CD4-positive, CD25-positive, alpha-beta regulatory T cell (primary cell): Measurements from ENCODE around the gene PTPRG. TPM values are rescaled to one million over a fixed set of nuclear protein-coding genes. Genes with fewer than 3 reads are reported as not detected.

Source experiments
- ATAC-seq, 2 donors: fragments of 150-1000 bp; cut with Tn5 transposase; one replicate each; pipeline ENCODE4 v1.10.0; 2021; ENCODE audit warnings: low read depth in 2 of 2, moderate number of reproducible peaks in 2 of 2, moderate library complexity in 1 of 2
- DNase-seq, 3 donors: peaks; one replicate each; pipeline versions ENCODE4 v3.0.0 to v3.0.0-alpha.2; 2012 to 2022; ENCODE audit warnings: mixed read lengths in 1 of 3
- H3K27ac ChIP-seq: one replicate; pipeline ENCODE4 v1.7.0; 2013; ENCODE audit warnings: mild to moderate bottlenecking, low read length; ENCODE audit not compliant: insufficient read depth, poor library complexity, severe bottlenecking
- H3K27me3 ChIP-seq: one replicate; pipeline ENCODE4 v1.7.0; 2013; ENCODE audit warnings: low read length; ENCODE audit not compliant: control insufficient read depth, insufficient read depth
- H3K36me3 ChIP-seq: one replicate; pipeline ENCODE4 v1.7.0; 2013; ENCODE audit warnings: mild to moderate bottlenecking, low read length, moderate library complexity; ENCODE audit not compliant: control insufficient read depth, insufficient read depth
- H3K4me1 ChIP-seq: 2 replicates; pipeline ENCODE4 v1.7.0; 2013; ENCODE audit warnings: mild to moderate bottlenecking, low read length; ENCODE audit not compliant: insufficient read depth, control insufficient read depth, poor library complexity, severe bottlenecking
- H3K4me3 ChIP-seq: one replicate; pipeline ENCODE4 v1.7.0; 2013; ENCODE audit warnings: low read depth, mild to moderate bottlenecking, low read length, moderate library complexity
- H3K9me3 ChIP-seq, 2 experiments: 1 replicate in 1 of 2; 2 replicates in 1 of 2; pipeline ENCODE4 v1.7.0; 2013; ENCODE audit warnings: low read length in 2 of 2, mild to moderate bottlenecking in 1 of 2, moderate library complexity in 1 of 2; ENCODE audit not compliant: control insufficient read depth in 2 of 2
- H3K27ac Mint-ChIP-seq, 3 donors: one replicate each; pipeline ENCODE4 v1.8.0; 2020 to 2022; ENCODE audit warnings: mild to moderate bottlenecking in 3 of 3, mixed read lengths in 3 of 3, moderate library complexity in 2 of 3
- H3K27me3 Mint-ChIP-seq: one replicate; pipeline ENCODE4 v1.8.0; 2022; ENCODE audit warnings: mild to moderate bottlenecking, mixed read lengths
- H3K36me3 Mint-ChIP-seq: one replicate; pipeline ENCODE4 v1.8.0; 2020; ENCODE audit warnings: mixed read lengths
- H3K4me1 Mint-ChIP-seq, 4 donors: one replicate each; pipeline ENCODE4 v1.8.0; 2020 to 2022; ENCODE audit warnings: mixed read lengths in 4 of 4, mild to moderate bottlenecking in 1 of 4
- H3K4me3 Mint-ChIP-seq, 4 donors: one replicate each; pipeline ENCODE4 v1.8.0; 2020 to 2022; ENCODE audit warnings: mild to moderate bottlenecking in 4 of 4, mixed read lengths in 4 of 4, moderate library complexity in 3 of 4
- H3K9me3 Mint-ChIP-seq, 7 donors: one replicate each; pipeline ENCODE4 v1.8.0; 2020 to 2022; ENCODE audit warnings: mixed read lengths in 7 of 7, mild to moderate bottlenecking in 3 of 7, moderate library complexity in 2 of 7
- polyA plus RNA-seq, 4 donors: library from polyadenylated mRNA; unstranded; fragments of 300-500 nt; fragmentation: Illumina TruSeq; gene quantifications; one replicate each; pipeline ENCODE4 v1.2.3, GENCODE V29; 2021
- total RNA-seq: library from RNA; stranded (reverse); gene quantifications from one replicate; pipeline ENCODE4 v1.2.3, GENCODE V29; 2022

The PTPRG gene
- total and polyA plus RNA-seq, 5 donors from 2014 or later = not detected

DNA sequence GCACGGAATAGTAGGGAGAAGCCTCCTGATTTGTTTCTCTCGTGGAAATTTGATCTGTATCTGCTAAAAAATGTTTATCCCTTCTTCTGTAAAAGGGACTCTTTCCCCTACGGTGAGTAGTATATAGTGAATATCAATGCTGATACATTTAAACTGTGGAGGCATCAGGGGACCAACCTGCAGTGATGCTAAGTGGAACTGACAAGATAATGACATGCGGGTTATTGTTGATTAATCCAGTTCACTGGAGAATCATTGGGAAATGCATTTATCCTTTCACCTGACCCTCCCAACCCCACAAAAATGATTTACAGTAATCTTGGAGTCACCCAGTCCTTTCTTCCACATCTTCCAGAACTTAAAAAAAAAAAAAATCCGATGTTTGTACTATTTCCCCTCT is 264.8 kb downstream of the PTPRG start:
- Histone ChIP-seq H3K36me3 (no peaks in the 10 kb centered on the region), H3K4me1 (no peaks in the 10 kb centered on the region), H3K9me3 (no peaks in the 10 kb centered on the region), H3K27me3 (no peaks in the 10 kb centered on the region), H3K4me3 (no peak overlapping the region), H3K27ac (no peak overlapping the region)
- DNase-seq = no peak
- H3K27me3 Mint-ChIP-seq = no peaks in the 10 kb centered on the region
- no peaks in the 10 kb centered on the region for H3K4me1 Mint-ChIP-seq
- ATAC-seq = no peak
- H3K4me3 Mint-ChIP-seq = no peak overlapping the region
- H3K27ac Mint-ChIP-seq = no peak overlapping the region
- no peaks in the 10 kb centered on the region for H3K36me3 Mint-ChIP-seq
- peaks cover 0 to 6% (median 0%) of the 10 kb centered on the region in 7 donors for H3K9me3 Mint-ChIP-seq

DNA sequence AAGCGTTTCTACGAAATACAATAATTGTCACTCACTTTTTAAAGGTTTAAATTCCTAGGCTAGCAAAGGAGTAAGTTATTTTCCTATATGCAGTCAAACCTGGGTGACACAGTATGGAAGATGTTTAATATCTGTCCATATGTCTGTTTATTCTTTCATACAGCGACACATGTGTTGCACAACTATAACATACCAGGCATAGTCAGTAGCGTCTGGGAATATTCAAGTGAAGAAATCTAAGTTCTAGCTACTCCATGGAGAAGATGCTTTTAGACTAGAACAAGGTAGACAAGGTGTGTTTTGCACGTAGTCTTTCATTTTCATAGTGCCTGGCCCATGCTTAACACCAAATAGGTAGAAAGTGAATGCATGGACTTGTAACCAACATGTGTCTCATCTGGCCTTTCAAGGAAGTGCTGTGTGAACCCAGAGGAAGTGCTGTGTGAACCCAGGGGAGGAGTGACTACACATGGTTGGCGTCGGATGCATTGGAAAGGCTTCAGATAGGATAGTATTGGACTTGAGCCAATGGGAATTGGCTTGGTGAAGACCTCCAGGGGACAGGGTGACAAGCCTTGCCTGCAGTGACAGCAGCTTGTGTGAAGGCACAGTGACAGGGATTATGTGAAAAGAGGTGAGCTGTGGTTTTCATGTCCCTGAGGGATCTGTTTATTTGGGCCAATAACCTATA is 267.0 kb downstream of the PTPRG start:
- Histone ChIP-seq H3K27ac (no peak overlapping the region), H3K27me3 (no peaks in the 10 kb centered on the region), H3K4me1 (no peaks in the 10 kb centered on the region), H3K36me3 (no peaks in the 10 kb centered on the region), H3K4me3 (no peak overlapping the region), H3K9me3 (no peaks in the 10 kb centered on the region)
- no peaks in the 10 kb centered on the region for H3K27me3 Mint-ChIP-seq
- no peak overlapping the region for H3K27ac Mint-ChIP-seq
- H3K4me1 Mint-ChIP-seq = no peaks in the 10 kb centered on the region
- no peaks in the 10 kb centered on the region for H3K36me3 Mint-ChIP-seq
- ATAC-seq (no peak), DNase-seq (no peak)
- H3K9me3 Mint-ChIP-seq = peaks cover 0 to 11% (median 0%) of the 10 kb centered on the region in 7 donors
- no peak overlapping the region for H3K4me3 Mint-ChIP-seq

GRCh38 chr3:61828880-61829721 is 267.7 kb downstream of the PTPRG start:
- no peak overlapping the region for H3K27ac ChIP-seq
- no peaks in the 10 kb centered on the region for H3K9me3 ChIP-seq
- no peaks in the 10 kb centered on the region for H3K36me3 ChIP-seq
- ATAC-seq = no peak
- Mint-ChIP-seq H3K9me3 (peaks cover 0 to 11% (median 0%) of the 10 kb centered on the region in 7 donors), H3K36me3 (no peaks in the 10 kb centered on the region), H3K4me1 (no peaks in the 10 kb centered on the region), H3K27ac (no peak overlapping the region), H3K4me3 (no peak overlapping the region), H3K27me3 (no peaks in the 10 kb centered on the region)
- no peak overlapping the region for H3K4me3 ChIP-seq
- no peaks in the 10 kb centered on the region for H3K4me1 ChIP-seq
- H3K27me3 ChIP-seq = no peaks in the 10 kb centered on the region
- DNase-seq = no peak

- Histone ChIP-seq H3K4me3 (no peak overlapping the region), H3K27ac (no peak overlapping the region), H3K36me3 (no peaks in the 10 kb centered on the region), H3K4me1 (no peaks in the 10 kb centered on the region), H3K27me3 (no peaks in the 10 kb centered on the region), H3K9me3 (no peaks in the 10 kb centered on the region)
- H3K27ac Mint-ChIP-seq = no peak overlapping the region
- no peaks in the 10 kb centered on the region for H3K4me1 Mint-ChIP-seq
- no peaks in the 10 kb centered on the region for H3K36me3 Mint-ChIP-seq
- ATAC-seq (no peak), DNase-seq (no peak)
- H3K4me3 Mint-ChIP-seq = no peak overlapping the region
- no peaks in the 10 kb centered on the region for H3K27me3 Mint-ChIP-seq
- peaks cover 0 to 11% (median 0%) of the 10 kb centered on the region in 7 donors for H3K9me3 Mint-ChIP-seq
Measured at GRCh38 chr3:61829722-61830350, 268.5 kb downstream of the PTPRG start.

GRCh38 chr3:61831973-61832372 is 270.6 kb downstream of the PTPRG start:
- no peak overlapping the region for H3K4me3 Mint-ChIP-seq
- Histone ChIP-seq H3K4me1 (no peaks in the 10 kb centered on the region), H3K27ac (no peak overlapping the region), H3K4me3 (no peak overlapping the region), H3K27me3 (no peaks in the 10 kb centered on the region), H3K9me3 (no peaks in the 10 kb centered on the region), H3K36me3 (no peaks in the 10 kb centered on the region)
- DNase-seq (no peak), ATAC-seq (no peak)
- H3K36me3 Mint-ChIP-seq = no peaks in the 10 kb centered on the region
- no peak overlapping the region for H3K27ac Mint-ChIP-seq
- H3K9me3 Mint-ChIP-seq = peaks cover 0 to 6% (median 0%) of the 10 kb centered on the region in 7 donors
- H3K4me1 Mint-ChIP-seq = no peaks in the 10 kb centered on the region
- no peaks in the 10 kb centered on the region for H3K27me3 Mint-ChIP-seq

- H3K27ac Mint-ChIP-seq = no peak overlapping the region
- H3K9me3 ChIP-seq = no peaks in the 10 kb centered on the region
- ATAC-seq = no peak
- peaks cover 0 to 5% (median 0%) of the 10 kb centered on the region in 7 donors for H3K9me3 Mint-ChIP-seq
- H3K36me3 Mint-ChIP-seq = no peaks in the 10 kb centered on the region
- no peaks in the 10 kb centered on the region for H3K4me1 ChIP-seq
- no peak overlapping the region for H3K4me3 ChIP-seq
- no peak for DNase-seq
- no peaks in the 10 kb centered on the region for H3K4me1 Mint-ChIP-seq
- H3K36me3 ChIP-seq = no peaks in the 10 kb centered on the region
- H3K4me3 Mint-ChIP-seq = no peak overlapping the region
- no peaks in the 10 kb centered on the region for H3K27me3 Mint-ChIP-seq
- H3K27ac ChIP-seq = no peak overlapping the region
- H3K27me3 ChIP-seq = no peaks in the 10 kb centered on the region
Measured at GRCh38 chr3:61832375-61833229, 271.2 kb downstream of the PTPRG start.

DNA sequence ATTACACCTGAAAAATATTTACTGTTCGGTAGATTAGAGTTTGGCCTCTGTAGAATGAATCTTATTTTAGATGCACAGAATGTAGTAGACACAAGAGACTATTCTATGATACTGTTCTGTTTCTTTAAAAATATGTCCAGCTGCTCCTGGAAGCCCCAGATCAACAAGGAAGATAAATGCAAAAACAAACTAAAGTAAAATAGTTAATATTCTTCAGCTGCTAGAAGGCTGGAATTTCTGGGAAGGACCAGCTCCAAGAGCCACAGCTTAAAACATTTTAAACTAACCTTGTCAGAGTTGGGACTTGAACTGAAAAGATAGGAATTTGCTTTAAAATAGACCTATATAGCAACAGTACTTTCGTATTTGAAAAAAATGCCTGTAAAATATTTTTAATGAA is 277.9 kb downstream of the PTPRG start:
- H3K27ac Mint-ChIP-seq = no peak overlapping the region
- ATAC-seq (no peak), DNase-seq (no peak)
- no peaks in the 10 kb centered on the region for H3K27me3 ChIP-seq
- no peaks in the 10 kb centered on the region for H3K36me3 ChIP-seq
- no peaks in the 10 kb centered on the region for H3K4me1 ChIP-seq
- H3K4me3 Mint-ChIP-seq = no peak overlapping the region
- no peak overlapping the region for H3K4me3 ChIP-seq
- H3K4me1 Mint-ChIP-seq = no peaks in the 10 kb centered on the region
- H3K27me3 Mint-ChIP-seq = no peaks in the 10 kb centered on the region
- no peaks in the 10 kb centered on the region for H3K9me3 Mint-ChIP-seq
- H3K9me3 ChIP-seq = no peaks in the 10 kb centered on the region
- H3K27ac ChIP-seq = no peak overlapping the region
- H3K36me3 Mint-ChIP-seq = no peaks in the 10 kb centered on the region
